NB4 (cell line): ENCODE results near the gene TSPAN18.

ENCODE experiments used
- CTCF ChIP-seq: IDR thresholded peaks from one replicate; pipeline ENCODE4 v1.5.1; 2012; ENCODE audit warnings: low read depth, low read length
- MAX ChIP-seq: IDR thresholded peaks from 2 replicates; pipeline ENCODE4 v1.6.1; 2011; ENCODE audit warnings: low read depth, low read length
- POLR2A ChIP-seq: IDR thresholded peaks from 2 replicates; pipeline ENCODE4 v1.6.1; 2011; ENCODE audit warnings: mild to moderate bottlenecking; ENCODE audit not compliant: insufficient read length; ENCODE audit errors: extremely low read depth

DNA sequence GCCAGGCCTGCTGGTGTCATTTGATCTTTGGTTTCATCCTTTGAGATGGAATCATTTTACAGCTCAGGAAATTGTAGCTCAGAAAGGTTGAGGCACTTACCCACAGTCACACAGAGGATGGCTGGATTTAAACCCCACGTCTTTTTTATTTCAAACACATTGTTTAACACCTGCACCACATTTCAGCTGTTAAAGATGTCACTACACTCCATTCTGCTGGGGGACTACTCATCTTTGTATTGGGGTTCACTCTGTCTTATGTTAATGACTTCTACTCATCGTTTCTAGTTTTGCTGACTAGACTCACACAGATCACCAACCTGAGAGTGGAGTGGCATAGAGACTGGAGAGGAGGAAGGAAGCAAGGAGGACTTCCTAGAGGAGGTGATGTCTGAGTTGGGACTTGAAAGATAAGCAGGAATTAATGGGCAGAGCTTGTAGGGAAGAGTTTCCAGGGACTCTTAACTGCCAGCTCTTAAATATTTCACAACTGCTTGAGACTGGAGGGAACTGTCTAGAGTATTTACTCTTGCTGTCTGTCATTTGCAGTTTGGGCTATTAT is 143.9 kb downstream of the TSPAN18 start:
- TF ChIP-seq POLR2A: no peak
- TF ChIP-seq MAX: no peak
- TF ChIP-seq CTCF: no peak
